Epithelial cell of prostate (primary cell): Measurements from ENCODE around the gene PLCB4.

ENCODE experiments used
- DNase-seq: peaks from one replicate; pipeline ENCODE4 v3.0.0-alpha.2; 2011; ENCODE audit warnings: low read depth, low spot score
- H3K27ac ChIP-seq: fragments of 450-650 bp; 2 replicates; pipeline ENCODE4 v1.5.1; 2017; ENCODE audit warnings: mild to moderate bottlenecking

PLCB4 gene

DNA sequence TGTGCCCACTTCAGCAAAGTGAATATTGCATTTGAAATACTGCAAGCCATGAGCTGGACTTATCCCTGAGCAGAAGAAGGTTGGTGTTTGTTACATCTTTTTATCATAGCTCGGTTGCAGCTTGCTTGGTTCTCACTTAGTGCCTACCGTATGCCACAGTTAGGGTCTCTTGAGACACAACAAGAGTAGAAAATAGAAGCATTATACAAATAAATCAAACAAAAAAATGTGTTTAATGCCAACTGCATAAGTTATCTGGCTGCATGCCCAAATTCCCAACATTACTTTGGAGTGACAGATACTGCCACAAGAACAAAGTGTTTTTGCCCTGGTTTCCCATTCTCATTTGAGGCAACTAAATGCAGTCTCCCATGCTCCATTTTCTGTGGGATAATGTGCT, 391.6 kb downstream of the PLCB4 start:
- DNase-seq: no peak
- no peak overlapping the region for H3K27ac ChIP-seq

DNA sequence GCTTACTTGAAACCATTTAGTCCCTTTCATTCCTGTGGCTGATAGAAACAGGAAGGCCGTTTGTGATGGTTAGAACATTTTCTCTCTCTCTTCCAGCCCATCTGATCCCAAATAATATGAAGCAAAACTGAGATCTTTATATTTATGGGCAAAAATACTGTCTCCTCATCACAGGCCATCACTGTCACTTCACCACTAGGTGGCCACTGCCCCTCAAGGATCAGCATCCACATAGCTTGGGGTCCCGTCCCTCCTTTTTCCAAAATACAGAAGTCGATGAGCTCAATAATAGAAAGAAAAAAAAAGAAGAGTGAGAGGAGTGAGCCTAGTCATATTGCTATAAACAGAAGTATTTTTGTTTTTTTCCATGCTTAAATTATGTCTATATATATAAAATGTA, 399.1 kb downstream of the PLCB4 start:
- H3K27ac ChIP-seq: no peak overlapping the region
- no peak for DNase-seq

DNA sequence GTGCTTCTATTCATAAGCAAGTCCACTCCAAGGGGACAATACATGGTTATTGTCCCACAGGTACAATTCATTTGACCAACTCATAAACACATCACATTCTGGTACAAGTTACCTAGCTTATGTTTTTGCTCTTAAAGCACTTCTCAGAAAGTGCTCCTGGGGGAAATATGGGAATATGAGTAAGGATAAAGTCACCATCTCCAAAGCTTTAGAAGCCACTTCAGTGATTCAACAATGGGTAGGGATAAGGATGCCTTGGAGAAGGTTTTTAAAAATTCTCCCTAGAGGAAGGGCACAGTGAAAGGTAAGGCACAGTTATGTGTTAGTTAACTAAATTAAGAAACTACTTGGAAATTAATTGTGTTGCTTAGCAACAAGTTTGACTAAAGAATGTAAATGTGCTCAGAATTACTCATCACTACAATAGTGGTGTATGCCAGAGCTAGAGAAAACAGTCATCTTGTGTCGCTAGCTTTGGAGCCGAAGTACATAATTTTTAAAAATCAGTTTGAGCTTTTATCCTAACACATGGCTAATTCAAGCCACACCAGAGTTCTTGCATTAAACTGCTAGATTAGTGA, 406.0 kb downstream of the PLCB4 start:
- DNase-seq: no peak
- no peak overlapping the region for H3K27ac ChIP-seq

DNA sequence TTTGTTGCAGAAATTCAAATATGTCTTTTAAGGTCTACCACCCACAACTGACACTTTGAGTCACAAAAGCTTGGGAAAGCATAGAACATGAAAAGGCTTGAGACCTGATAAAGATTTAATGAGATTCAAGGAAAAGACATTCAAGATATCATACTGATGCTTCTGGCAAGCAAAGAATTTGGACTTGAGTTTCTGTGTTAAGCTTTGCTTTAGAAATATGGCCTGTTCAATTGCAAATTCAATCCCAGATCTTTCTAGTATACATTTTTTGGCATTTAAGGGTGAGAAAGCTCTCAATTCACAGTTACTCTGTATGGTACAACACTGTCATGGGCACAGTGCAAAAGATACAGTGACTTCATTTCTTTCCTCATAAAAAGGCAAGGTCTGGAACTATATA, 406.6 kb downstream of the PLCB4 start:
- no peak overlapping the region for H3K27ac ChIP-seq
- no peak for DNase-seq

DNA sequence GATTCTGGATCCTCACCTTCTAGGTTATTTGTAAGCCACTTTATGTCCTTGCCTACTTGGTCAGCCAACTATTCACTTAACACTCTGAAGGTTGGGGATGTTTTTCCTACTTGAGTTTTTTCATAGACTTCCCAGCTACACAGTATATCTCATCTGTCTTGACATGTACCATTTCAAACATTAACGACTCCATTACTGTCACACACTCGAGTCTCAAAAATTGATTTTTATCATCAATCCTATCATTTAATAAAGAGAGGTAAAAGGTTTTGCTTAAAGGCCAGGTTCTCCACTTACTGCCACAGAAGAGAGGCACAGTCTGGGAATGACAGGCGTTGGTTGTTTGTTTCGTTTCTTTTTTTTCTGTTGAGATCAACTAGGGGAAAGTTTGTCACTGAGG, 407.3 kb downstream of the PLCB4 start:
- no peak for DNase-seq
- no peak overlapping the region for H3K27ac ChIP-seq

DNA sequence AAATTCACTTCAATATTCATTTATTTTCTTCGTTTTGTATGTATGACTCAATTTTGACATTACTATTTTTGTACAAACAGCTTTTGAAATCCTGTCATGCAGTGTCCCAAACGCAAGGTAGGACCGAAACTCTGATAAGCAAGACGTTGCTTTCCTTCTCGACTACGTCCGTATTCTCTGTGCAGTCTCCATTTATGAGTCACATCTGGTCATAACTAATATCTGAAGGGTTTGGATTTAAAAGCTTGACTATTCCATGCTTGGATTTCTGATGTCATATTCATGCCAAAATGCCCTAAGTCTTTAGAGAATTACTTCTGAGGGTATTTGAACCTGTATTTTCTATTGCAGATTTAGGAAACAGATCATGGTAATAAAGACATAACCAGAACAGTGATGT, 407.8 kb downstream of the PLCB4 start:
- H3K27ac ChIP-seq: no peak overlapping the region
- no peak for DNase-seq

DNA sequence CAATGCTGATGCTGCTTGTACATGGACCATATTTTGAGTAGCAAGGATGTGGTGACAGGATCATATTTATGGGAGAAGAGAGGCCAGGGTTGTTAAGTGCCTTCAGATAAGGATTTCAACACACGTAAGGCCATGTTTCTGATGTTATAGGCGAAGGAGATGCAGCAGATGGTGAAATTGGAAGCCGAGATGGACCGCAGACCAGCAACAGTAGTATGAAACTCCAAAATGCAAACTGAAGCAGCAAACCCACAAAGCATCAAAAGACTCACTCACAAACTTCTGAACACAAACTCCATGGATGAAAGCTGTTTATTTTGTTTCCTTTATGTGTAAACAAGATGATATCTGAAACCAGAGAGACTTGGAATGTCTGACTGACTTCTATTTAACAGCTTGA, 409.9 kb downstream of the PLCB4 start:
- no peak overlapping the region for H3K27ac ChIP-seq
- DNase-seq: no peak

DNA sequence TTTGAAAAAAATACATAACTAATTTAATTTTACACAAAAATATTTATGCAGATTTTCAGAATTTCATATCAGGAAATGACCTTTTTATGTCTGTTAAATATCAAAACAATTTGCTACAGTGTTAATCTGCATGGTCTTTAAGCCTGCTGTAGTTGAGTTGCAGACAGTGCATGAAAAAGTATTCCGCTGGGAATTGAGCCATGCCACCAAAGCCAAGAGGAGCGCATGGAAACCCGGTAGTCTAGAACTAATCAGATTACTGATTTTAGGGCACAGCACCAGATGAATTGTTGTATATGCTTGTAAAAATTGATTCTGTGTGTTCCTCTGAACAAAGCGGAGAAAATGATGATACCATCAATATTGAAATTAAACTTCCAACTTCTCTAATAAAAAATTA, 411.2 kb downstream of the PLCB4 start:
- H3K27ac ChIP-seq: no peak overlapping the region
- no peak for DNase-seq

DNA sequence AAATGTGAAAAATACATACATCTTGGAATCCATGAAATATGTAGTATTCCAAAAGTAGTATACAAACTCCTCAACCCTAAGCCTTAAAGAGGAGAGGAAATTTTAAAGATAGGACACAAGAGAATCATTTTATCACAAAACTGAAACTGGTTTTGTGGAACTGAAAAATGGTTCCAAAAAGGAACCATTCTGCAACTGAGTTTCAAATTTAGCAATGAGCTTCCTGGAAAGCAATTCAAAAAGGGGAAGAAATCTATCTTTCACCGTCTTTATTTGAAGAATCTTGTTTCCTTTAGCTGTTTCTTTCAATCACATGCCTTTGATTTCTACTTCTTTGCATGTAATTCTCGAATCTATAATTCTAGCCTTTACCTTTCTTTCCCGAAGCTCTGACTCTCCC, 413.3 kb downstream of the PLCB4 start:
- DNase-seq: no peak
- H3K27ac ChIP-seq: no peak overlapping the region

DNA sequence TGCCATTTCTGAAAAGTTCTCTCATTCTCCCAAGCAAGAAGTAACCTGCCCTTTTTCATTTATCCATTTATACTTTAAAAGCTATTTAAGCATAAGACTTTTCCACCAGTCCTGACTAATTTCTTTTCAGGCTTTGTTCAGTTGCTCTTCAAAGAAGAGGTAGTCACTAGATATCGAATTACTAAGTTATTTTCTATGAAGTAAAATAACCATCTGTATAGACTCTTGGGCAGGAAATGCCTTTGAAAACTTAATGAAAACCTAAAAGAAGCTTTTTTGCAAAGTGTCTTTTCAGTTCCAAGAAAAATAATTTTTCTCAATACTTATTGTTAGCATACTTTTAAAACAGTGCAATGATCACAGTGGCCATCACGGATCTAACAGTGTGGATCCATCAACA, 414.2 kb downstream of the PLCB4 start:
- no peak overlapping the region for H3K27ac ChIP-seq
- DNase-seq: no peak

DNA sequence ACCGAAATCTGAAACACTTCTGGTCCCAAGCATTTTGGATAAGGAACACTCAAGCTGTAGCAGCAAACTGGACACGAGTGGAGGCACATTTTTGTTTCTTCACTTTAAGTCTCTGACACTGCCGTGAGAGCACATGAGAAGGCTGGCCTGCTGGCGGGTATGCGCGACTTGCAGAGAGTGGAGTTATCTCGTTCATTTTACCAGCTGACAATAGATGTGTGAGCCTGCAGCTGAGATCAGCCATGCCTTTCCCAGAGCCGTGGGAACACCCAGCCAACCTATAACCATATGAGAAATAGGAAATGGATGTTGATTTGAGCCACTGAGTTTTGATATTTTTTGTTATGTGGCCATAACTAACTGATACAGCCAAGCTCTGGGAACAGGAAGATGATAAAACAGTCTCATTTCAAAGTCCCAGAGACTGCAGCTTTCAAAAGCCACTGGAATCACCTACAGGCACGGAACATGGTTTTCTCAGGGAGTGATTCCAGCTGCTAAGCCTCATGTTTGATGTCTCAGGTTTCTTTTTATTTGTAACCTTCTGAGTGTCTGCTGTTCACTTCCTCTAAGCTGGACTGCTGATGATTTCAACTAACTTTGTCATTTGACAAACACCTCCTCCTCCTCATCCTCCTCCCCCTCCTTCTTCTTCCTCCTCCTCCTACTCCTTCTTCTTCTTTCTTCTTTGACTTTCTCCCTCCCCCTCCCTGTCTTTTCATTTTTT, 416.9 kb downstream of the PLCB4 start:
- no peak for DNase-seq
- H3K27ac ChIP-seq: no peak overlapping the region

DNA sequence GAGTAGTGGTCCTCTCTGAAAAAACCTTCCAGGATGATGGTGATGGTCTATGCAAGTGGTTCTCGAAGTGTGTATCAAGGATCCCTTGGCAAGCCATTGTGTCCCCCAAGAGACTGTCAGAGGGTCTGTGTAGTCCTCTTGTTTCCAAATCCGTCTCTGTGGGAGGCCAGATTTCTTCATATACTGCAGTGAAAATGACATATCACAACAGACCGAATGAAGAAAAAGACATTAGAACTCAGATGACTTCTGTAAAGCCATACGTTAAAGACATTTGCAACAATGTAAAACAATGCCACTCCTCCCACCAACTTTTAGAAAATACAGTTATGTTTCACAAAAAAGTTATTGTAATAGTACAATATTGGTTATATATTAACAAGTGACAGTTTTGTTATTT, 418.3 kb downstream of the PLCB4 start:
- H3K27ac ChIP-seq: no peak overlapping the region
- DNase-seq: no peak

DNA sequence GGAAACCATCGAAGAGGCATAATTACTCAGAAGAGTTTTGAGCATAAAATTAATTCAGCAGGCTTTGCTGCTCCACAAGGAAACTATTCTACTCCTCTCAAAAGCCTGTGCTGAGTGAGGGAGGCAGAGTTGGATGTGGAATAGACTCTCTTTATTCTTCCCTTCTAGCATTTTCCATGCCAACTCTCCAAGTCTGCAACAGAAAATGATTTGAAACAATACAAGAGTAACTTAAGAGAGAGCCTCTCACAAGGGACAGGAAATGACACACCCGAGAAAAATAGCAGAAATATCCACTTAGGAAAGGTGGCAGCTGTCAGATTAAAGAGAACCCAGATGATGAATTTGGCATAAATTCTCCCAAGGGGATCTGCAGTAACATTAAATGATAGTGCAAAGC, 419.2 kb downstream of the PLCB4 start:
- no peak overlapping the region for H3K27ac ChIP-seq
- DNase-seq: no peak

DNA sequence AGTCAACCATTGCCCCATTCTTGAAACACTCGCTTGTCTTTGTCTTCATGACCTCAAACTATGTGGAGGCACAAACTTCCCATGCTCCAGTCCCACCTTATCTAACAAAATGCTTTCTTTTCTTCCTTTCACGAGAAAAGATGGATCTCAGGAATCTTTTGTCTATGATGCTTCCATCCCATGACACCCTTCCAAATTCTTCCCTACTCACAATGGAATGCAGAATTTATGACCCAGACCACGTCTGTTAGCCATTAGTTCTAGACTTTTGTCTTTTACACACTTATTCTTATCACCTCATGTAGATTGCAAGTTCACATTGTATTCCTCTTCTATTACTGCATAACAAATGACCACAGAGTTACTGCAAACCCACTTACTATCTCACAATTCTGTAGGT, 421.3 kb downstream of the PLCB4 start:
- DNase-seq: no peak
- H3K27ac ChIP-seq: no peak overlapping the region

DNA sequence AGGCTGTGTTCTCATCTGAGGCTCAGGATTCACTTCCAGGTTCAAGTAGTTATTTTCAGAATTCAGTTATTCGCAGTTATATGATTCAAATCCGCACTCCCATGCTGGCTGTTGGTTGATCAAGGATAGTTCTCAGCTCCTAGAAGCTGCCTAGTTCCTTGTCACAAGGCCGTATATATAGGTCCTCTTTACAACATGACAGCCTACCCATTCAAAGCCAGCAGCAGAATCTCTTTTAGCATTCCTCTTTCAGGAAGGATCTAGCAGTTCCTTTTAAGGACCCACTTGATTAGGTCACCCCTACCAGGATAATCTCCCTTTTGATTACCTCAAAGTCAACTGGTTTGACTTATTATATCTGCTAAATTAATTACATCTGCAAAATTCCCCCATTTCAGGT, 421.7 kb downstream of the PLCB4 start:
- no peak for DNase-seq
- H3K27ac ChIP-seq: no peak overlapping the region

DNA sequence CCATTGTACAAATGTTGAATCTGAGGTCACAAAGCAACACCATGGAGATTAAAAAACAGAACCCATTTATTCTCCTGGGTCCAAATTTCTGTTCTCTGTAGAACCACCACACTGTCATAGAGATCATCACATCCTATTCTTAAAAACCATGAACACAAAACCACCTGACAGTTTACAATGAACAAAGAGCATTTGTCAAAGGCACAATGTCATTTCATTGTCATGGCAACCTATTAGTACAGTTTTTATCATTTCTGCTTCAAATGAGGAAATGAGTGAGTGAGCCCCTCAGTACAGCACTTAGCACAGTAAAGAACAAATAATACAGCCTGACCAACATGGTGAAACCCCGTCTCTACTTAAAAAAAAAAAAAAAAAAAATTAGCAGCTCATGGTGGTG, 422.4 kb downstream of the PLCB4 start:
- H3K27ac ChIP-seq: no peak overlapping the region

DNA sequence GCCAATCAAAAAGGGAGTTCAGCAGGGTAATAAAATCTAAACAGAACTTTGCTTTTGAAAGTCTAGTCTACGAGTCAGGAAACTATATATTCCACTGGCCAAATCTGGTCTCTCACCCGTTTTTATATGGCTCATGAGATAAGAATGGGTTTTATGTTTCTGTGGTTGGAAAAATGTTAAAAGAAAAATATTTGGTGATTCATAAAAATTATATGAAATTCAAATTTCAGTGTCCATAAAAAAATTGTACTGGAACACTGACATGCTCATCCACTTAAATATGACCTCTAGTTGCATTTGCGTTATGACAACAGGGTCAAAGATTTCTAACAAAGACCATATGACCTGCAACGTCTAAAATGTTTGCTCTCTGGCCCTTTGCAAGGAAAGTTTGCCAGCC, 423.2 kb downstream of the PLCB4 start:
- no peak overlapping the region for H3K27ac ChIP-seq
- DNase-seq: no peak

More for the DNA sequence above, 422.4 kb downstream of the PLCB4 start:
- DNase-seq: no peak

DNA sequence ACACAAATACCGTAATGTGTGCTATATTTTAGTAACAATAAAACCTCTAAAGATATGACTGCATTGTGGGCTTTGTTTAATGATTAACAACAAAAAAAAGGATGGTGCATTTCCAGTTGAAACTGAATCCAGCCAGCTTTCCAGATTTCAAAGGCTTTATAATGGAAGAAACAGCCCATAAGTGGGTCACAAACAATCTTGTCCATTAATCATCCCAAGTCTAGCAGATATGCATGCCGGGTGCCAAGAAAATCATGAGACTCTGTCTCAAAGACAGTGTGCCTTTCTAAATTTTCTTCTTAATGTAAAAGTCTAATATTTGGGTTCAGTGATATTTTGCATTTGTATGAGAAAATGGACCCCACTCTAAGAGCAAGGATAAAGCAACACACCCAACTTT, 424.9 kb downstream of the PLCB4 start:
- DNase-seq: no peak
- no peak overlapping the region for H3K27ac ChIP-seq

DNA sequence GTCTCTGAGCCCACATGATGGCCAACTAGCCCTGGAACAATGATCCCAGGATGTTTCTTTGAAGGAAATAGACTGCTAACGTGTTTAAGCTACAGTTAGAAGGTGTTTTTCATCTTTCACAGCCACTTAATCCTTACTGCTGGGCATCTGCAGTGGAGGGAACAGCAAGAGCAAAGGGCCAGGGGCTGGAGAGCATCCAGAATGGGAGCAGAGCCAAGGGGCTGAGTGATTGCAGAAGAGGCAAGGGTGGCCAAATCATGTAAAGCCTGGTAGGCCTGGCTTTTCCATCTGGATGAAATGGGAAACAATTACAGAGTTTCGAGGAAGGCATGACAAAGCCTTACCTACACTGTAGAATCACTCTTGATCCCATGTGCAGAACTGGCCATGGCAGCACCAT, 426.8 kb downstream of the PLCB4 start:
- H3K27ac ChIP-seq: no peak overlapping the region
- no peak for DNase-seq

DNA sequence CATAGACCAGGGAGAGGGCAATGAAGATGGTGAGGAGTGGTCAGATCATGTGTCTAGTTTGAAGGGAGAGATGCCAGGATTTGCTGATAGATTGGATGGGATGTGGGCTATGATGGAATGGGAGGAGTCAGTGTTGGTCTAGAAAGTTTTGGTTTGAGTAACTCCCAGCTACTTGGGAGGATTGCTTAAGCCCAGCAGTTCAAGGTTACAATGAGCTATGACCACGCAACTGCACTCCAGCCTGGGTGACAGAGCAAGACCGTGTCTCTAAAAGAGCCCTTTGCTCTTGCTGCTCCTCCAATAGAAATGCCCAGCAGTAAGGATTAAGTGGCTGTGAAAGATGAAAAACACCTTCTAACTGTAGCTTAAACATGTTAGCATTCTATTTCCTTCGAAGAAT, 427.3 kb downstream of the PLCB4 start:
- no peak overlapping the region for H3K27ac ChIP-seq
- no peak for DNase-seq

DNA sequence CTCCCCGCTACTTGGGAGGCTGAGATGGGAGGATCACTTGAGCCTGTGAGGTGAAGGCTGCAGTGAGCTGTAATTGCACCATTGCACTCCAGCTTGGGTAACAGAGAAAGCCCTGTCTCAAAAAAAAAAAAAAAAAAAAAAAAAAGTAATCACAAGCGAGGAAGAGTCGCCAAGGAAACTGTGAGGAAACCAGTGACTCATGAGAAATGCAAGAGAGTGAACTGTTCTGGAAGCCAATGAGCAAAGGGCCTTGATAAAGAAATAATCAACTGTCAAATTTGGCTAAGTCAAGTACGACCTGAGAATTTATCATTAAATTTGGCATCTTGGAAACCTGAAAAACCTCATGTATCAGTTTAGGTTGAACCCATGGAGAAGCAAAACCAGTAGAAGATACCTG, 429.4 kb downstream of the PLCB4 start:
- H3K27ac ChIP-seq: no peak overlapping the region
- DNase-seq: no peak

DNA sequence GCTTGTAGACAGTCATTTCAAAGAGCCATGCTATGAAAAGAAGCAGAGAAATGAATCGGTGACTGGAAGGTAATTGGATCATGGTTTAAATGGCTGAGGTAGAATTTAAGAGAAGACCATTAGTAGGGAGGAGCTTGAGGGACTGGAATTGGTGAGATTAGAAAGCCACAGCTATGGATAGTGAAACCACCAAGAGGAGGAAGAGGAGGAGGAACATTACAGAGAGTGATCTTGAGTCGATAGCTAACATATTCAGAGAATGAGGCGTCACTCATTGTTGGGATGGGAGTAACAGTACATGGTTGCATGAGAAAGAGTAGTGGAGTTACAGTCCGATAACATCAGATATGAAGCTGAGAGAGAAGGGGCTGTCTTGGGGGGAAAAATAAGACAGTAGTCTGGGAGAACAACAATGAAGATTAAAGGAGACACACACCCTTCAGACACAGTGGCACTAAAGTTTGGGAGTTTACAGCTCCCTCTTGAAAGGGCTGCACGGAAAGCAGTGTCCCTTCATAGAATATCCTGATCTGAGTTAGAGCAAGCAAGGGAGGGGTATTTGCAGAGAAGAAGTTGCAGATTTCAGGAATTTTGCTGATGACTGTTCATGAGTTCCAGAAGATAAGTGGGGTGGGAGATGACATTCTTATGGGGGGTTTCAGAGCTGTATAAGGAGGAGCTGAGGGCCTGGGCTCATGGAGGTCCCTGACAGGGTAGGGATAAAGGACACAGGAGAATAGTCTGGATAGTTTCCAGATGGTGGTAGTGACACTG, 430.4 kb downstream of the PLCB4 start:
- DNase-seq: no peak
- no peak overlapping the region for H3K27ac ChIP-seq
